K562 (cell line): Measurements from ENCODE around the gene PPP1R36.

ENCODE experiments used
- ELF1 ChIP-seq: fragments of 200-800 bp; sonication (Bioruptor generic); IDR thresholded peaks from 2 replicates; pipeline ENCODE4 v1.6.1; 2016; ENCODE audit warnings: missing genetic modification characterization, missing compliant biosample characterization
- POLR2AphosphoS5 ChIP-seq: IDR thresholded peaks from 2 replicates; pipeline ENCODE4 v1.6.1; 2011; ENCODE audit warnings: mild to moderate bottlenecking, low read depth, low read length, moderate library complexity; ENCODE audit not compliant: control insufficient read depth, insufficient read depth

GRCh38 chr14:64541972-64542835 is 7.6 kb upstream of the PPP1R36 start:
- TF ChIP-seq ELF1 (no peak), POLR2AphosphoS5 (no peak)
